ENCODE results near the gene CGB7.

CGB7 gene

DNA sequence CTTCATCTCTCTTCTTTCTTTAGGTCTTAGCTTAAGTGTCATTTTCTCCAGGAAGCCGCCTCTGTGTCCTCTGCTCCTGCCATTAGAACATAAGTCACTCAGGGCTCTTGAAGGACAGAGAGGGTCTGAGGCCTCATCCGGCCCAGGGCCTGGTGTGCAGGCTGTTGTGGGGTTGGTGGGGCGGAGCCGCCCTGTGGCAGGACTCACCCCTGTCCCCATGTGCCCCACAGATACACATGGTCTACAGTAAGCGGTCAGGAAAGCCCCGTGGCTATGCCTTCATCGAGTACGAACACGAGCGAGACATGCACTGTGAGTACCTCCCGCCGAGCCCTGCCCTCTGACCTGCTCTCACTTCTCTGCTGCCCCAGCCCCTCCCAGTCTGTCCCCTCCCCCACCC is 43.6 kb upstream of the CGB7 start:
- ChIA-PET POLR2A (no interaction called here), CTCF (interaction anchor here (0.9 to 7.0 kb wide), 4 partner anchors 9 to 107 kb away, joined by 3 to 62 read pairs (median 32); partner anchors contain the start of gene LIN7B)
- no peak for TF ChIP-seq CTCF (IDR thresholded peaks at IDR 0.05; ENCODE audit: insufficient read depth, low read length, missing control alignments)
- no peak overlapping the region for H3K4me3 ChIP-seq (ENCODE audit: low read depth, low read length)
- no peak for DNase-seq (ENCODE audit: low read depth, low spot score)

- ChIA-PET POLR2A (no interaction called here), CTCF (interaction anchor here (0.5 to 7.4 kb wide), 20 partner anchors 6 to 129 kb away, joined by 3 to 95 read pairs (median 16); partner anchors contain the start of gene LIN7B)
- no peak for TF ChIP-seq CTCF (IDR thresholded peaks at IDR 0.05; ENCODE audit: insufficient read depth, low read length, missing control alignments)
- H3K4me3 ChIP-seq (ENCODE audit: low read depth, low read length), result no peak overlapping the region
- no peak for DNase-seq (ENCODE audit: low read depth, low spot score)
These were observed 41.2 kb upstream of the CGB7 start for GRCh38 chr19:49098795-49099194.

DNA sequence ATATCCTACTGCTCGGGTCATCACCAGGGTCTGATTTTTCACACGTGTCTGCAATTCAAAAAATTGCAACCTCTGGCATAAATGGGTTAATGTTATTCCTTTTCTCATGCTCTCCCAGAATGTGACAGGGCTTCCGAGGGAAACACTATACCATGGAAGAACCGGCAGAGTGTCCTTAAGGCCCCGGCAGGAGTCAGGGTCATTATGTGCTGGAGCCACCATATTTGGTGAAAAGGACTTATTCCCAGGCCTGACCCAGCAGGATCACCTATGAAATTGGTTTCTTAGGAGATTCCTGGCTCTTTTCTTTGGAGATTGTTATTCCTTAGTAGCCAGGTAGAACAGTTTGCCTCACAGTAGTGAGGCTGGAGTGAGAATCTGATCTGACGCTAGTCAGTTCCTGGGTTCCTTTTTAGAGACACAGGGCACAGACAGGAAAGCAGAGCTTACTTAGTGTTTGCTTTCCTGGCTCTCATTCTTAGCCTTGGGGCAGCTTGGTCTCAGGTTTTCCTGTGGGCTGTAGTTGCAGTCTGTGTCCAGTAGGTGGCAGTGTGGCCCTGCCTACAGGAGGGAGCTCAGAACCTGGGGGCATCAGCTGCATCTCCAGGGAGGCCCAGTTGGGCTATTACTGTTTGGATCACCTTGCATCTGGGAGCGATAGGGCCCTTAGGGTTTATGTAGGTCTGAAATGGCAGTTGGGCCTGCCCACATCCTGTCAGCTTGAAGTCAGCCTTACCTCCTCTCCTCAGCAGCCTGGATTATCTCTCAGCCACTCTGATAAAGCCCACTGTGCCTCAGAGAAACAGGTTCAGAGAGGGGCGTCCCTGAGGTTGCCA is 40.1 kb upstream of the CGB7 start:
- ChIA-PET CTCF (interaction anchor here (0.6 to 7.4 kb wide), 45 partner anchors 7 to 319 kb away, joined by 3 to 95 read pairs (median 6); partner anchors contain the start of genes GYS1, LIN7B and RUVBL2), POLR2A (interaction anchor here (1.1 kb wide), 1 partner anchor 9 kb away, joined by 7 read pairs; no protein-coding TSS in a partner anchor)
- peak; percentile 95 for TF ChIP-seq CTCF (IDR thresholded peaks at IDR 0.05; ENCODE audit: insufficient read depth, low read length, missing control alignments)
- H3K4me3 ChIP-seq (ENCODE audit: low read depth, low read length), result no peak overlapping the region
- DNase-seq (ENCODE audit: low read depth, low spot score), result peak; percentile 17

- CTCF ChIA-PET, result interaction anchor here (0.7 to 7.4 kb wide), 13 partner anchors 7 to 132 kb away, joined by 3 to 76 read pairs (median 5); partner anchors contain the start of gene LIN7B
- POLR2A ChIA-PET, result no interaction called here
- H3K4me3 ChIP-seq (ENCODE audit: low read depth, low read length), result no peak overlapping the region
- TF ChIP-seq CTCF (IDR thresholded peaks at IDR 0.05; ENCODE audit: insufficient read depth, low read length, missing control alignments), result no peak
- no peak for DNase-seq (ENCODE audit: low read depth, low spot score)
These were observed 37.2 kb upstream of the CGB7 start for GRCh38 chr19:49094505-49095482.

DNA sequence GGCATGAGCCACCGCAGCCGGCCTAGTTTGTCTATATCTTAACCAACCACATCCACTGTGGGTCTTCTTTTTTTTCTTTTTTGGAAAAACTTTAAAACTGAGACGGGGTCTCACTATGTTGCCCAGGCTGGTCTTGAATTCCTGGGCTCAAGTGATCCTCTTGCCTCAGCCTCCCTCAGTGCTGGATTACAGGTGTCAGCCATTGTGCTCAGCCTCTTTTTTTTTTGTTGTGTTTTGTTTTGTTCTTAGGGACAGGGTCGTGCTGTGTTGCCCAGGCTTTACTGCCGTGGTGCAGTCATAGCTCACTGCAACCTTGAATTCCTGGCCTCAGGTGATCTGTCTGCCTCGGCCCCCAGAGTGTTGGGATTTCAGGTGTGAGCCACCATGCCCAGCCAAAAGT is 35.1 kb upstream of the CGB7 start:
- ChIA-PET POLR2A (no interaction called here), CTCF (interaction anchor here (1.0 to 7.4 kb wide), 3 partner anchors 12 to 106 kb away, joined by 4 to 66 read pairs (median 5); partner anchors contain the start of gene LIN7B)
- no peak overlapping the region for H3K4me3 ChIP-seq (ENCODE audit: low read depth, low read length)
- no peak for TF ChIP-seq CTCF (IDR thresholded peaks at IDR 0.05; ENCODE audit: insufficient read depth, low read length, missing control alignments)
- DNase-seq (ENCODE audit: low read depth, low spot score), result no peak

Data from AG04449 (cell line).